Peyer's patch (tissue), 4 donors: ENCODE measurements around the gene TRPC4. TPM values are rescaled to one million over a fixed set of nuclear protein-coding genes. Genes with fewer than 3 reads are reported as not detected.
A peak's percentile ranks its signal among the peaks of the same experiment; 100 is the strongest.

Experiments
- DNase-seq, 3 donors: peaks; one replicate each; pipeline ENCODE4 v3.0.0-alpha.2; 2017 to 2019
- H3K27ac ChIP-seq, 4 donors: fragments of 200-600 bp; sonication (generic); one replicate each; pipeline ENCODE4 v1.5.1; 2016 to 2019
- H3K27me3 ChIP-seq, 2 donors: fragments of 200-600 bp; sonication (generic); one replicate each; pipeline ENCODE4 v1.5.1; 2019
- H3K36me3 ChIP-seq, 3 donors: fragments of 200-600 bp; sonication (generic); one replicate each; pipeline ENCODE4 v1.5.1; 2016 to 2019
- H3K4me1 ChIP-seq, 4 donors: fragments of 200-600 bp; sonication (generic); one replicate each; pipeline ENCODE4 v1.5.1; 2016 to 2019
- H3K4me3 ChIP-seq, 4 donors: fragments of 200-600 bp; sonication (generic); 1 replicate in 3 of 4; 2 replicates in 1 of 4; pipeline ENCODE4 v1.5.1; 2016 to 2019; ENCODE audit warnings: mild to moderate bottlenecking in 1 of 4
- H3K9me3 ChIP-seq, 4 donors: fragments of 200-600 bp; sonication (generic); one replicate each; pipeline ENCODE4 v1.5.1; 2016 to 2019; ENCODE audit warnings: mild to moderate bottlenecking in 1 of 4
- POLR2A ChIP-seq, 2 donors: fragments of 450-650 bp; IDR thresholded peaks; one replicate each; pipeline ENCODE4 v1.5.1; 2017; ENCODE audit warnings: antibody characterized with exemption in 2 of 2, mild to moderate bottlenecking in 2 of 2, moderate library complexity in 2 of 2
- total RNA-seq, 4 donors: library from RNA; depleted of rRNA; stranded (reverse); fragments of >200 nt; gene quantifications; one replicate each; pipeline ENCODE4 v1.1.0, GENCODE V29; 2016
- TF ChIP-seq, protein P1 (sequence below), 6 experiments: fragments of 450-650 bp in 4 of 6; fragments of 200-600 bp in 2 of 6; sonication (generic) in 1 of 6; IDR thresholded peaks; one replicate each; pipeline ENCODE4 v1.5.1; 2017 to 2019; ENCODE audit warnings: antibody characterized with exemption in 6 of 6, mild to moderate bottlenecking in 3 of 6, moderate library complexity in 1 of 6

Gene TRPC4
- total RNA-seq, 4 donors from 2014 or later: 1.2 TPM; not detected in 3

DNA sequence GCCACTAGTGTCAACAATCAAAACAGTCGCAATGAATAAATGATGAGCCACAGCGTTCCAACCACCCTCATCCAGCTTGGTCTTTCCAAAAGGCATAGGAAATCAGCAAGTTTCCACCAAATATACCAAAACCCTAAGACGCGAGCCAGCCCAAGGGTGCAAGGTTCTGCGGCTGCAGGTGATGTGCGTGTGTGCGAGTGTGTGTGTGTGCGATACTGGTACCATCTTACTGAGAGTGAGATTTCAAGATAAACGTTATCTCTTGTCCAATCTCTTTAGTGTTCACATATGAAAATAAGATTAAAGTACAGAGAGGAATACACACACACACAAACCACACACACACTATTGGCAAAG lies 895 bp upstream of the TRPC4 start:
- DNase-seq: no peak
- H3K9me3 ChIP-seq: no peaks in the 10 kb centered on the region
- H3K4me1 ChIP-seq: no peaks in the 10 kb centered on the region
- peak overlapping the region in 1 of 4 donors; percentile 54 for H3K27ac ChIP-seq
- no peak for TF ChIP-seq POLR2A (IDR thresholded peaks at IDR 0.05)
- TF ChIP-seq, protein P1, sequence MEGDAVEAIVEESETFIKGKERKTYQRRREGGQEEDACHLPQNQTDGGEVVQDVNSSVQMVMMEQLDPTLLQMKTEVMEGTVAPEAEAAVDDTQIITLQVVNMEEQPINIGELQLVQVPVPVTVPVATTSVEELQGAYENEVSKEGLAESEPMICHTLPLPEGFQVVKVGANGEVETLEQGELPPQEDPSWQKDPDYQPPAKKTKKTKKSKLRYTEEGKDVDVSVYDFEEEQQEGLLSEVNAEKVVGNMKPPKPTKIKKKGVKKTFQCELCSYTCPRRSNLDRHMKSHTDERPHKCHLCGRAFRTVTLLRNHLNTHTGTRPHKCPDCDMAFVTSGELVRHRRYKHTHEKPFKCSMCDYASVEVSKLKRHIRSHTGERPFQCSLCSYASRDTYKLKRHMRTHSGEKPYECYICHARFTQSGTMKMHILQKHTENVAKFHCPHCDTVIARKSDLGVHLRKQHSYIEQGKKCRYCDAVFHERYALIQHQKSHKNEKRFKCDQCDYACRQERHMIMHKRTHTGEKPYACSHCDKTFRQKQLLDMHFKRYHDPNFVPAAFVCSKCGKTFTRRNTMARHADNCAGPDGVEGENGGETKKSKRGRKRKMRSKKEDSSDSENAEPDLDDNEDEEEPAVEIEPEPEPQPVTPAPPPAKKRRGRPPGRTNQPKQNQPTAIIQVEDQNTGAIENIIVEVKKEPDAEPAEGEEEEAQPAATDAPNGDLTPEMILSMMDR (IDR thresholded peaks at IDR 0.05): no peak
- H3K36me3 ChIP-seq: no peaks in the 10 kb centered on the region
- peak overlapping the region in 2 of 4 donors; percentile 44 to 50 for H3K4me3 ChIP-seq
- no peaks in the 10 kb centered on the region for H3K27me3 ChIP-seq

DNA sequence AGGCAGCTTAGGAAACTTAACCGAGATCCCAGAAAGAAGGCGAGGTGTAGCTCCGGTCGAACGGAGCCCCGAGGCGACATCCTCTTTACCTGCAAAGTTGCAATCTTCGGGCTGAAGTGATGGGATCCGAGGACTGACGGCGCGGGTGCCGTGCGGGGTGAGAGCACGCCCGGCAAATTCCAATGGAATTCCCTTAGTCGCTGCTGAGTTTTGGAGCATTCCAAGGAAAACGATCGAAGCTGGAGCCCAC lies 141 bp downstream of the TRPC4 start:
- Histone ChIP-seq H3K4me3 (peak overlapping the region; percentile 8 to 50 (median 26)), H3K4me1 (no peaks in the 10 kb centered on the region), H3K9me3 (no peaks in the 10 kb centered on the region), H3K27ac (peak overlapping the region in 2 of 4 donors; percentile 52 to 54), H3K27me3 (no peaks in the 10 kb centered on the region), H3K36me3 (no peaks in the 10 kb centered on the region)
- TF ChIP-seq, protein P1 (IDR thresholded peaks at IDR 0.05): no peak
- DNase-seq: no peak

DNA sequence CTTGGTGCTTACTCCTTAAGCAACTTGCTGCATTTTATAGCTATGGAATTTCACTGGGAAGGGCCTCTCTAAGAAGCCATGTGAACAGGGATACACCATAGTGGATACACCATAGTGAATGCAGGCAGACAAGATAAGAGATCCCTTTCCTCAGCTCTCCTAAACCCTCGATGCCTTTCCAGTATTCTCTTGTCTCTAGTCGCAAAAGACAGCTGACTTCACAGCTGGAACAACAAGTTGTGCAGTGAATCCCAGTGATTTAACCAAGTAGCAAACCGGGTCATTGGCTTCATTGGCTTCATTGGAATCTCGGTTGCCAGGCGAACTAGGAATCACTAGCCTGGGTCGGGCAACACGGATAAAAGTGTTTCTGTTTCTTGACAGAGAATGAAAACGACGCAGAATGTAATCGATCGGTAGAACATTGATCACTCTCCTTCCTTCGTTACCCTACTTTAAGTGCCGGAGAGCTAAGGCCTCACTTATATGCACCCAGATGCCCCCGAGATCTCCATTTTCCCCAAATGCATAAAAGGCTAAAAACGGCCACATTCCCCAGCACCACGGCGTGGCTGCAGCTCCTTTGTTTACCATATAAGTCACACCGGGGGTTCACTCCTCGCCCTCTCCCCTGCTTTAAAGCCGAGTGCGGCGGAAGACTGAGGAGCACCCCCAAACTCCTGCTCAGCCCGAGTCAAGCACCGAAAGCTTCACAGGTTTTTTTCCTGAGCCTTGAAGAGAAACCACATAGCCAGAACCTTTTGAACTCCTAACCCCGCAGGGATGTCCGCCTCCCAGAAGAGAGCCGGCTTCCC lies 674 bp downstream of the TRPC4 start:
- no peak for DNase-seq
- no peaks in the 10 kb centered on the region for H3K4me1 ChIP-seq
- no peaks in the 10 kb centered on the region for H3K36me3 ChIP-seq
- H3K9me3 ChIP-seq: no peaks in the 10 kb centered on the region
- peak overlapping the region; percentile 8 to 50 (median 26) for H3K4me3 ChIP-seq
- TF ChIP-seq, protein P1 (IDR thresholded peaks at IDR 0.05): no peak
- no peak for TF ChIP-seq POLR2A (IDR thresholded peaks at IDR 0.05)
- no peaks in the 10 kb centered on the region for H3K27me3 ChIP-seq
- H3K27ac ChIP-seq: peak overlapping the region in 2 of 4 donors; percentile 52 to 54

DNA sequence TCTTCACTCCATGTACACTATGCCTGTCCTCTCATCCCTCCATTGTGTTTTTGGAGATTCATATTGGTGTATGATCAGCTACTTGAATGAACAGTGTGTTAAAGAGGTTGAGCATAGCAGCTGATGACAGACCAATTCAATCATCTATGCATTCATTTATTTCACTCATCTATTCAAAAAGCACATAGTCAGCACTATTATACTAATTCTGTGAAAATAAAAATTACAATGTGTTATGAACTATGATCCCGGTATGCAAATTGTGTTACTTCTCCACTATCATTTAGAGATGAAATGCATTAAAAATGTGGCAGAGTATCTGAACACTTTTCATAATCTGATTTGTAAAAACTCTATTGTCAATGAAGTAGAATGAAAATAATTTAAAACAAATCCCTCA lies 5.9 kb downstream of the TRPC4 start:
- Histone ChIP-seq H3K4me3 (no peak overlapping the region), H3K27ac (no peak overlapping the region), H3K9me3 (no peaks in the 10 kb centered on the region), H3K36me3 (no peaks in the 10 kb centered on the region), H3K27me3 (no peaks in the 10 kb centered on the region), H3K4me1 (no peaks in the 10 kb centered on the region)
- no peak for TF ChIP-seq POLR2A (IDR thresholded peaks at IDR 0.05)
- TF ChIP-seq, protein P1 (IDR thresholded peaks at IDR 0.05): no peak
- no peak for DNase-seq

DNA sequence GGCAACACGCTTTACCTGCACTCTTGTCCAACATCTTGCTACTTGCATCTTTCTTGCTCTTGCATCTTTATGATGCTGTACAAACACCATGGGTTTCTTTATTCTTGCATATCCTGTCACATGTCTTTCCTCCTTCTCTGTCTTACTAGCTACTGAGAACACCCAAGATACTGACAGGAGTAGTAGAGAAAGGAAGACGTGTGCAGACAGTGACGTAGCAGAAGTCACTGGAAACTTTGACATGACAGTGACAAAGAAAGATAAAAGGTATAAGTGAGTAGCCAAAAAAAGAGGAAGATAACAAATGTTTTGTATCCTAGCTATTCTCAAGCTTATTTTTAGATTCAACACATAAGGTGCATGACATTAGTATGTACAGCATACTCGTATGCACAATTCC lies 34.2 kb downstream of the TRPC4 start:
- Histone ChIP-seq H3K4me3 (no peak overlapping the region), H3K27me3 (no peaks in the 10 kb centered on the region), H3K9me3 (no peaks in the 10 kb centered on the region), H3K36me3 (no peaks in the 10 kb centered on the region), H3K27ac (no peak overlapping the region), H3K4me1 (no peaks in the 10 kb centered on the region)
- no peak for DNase-seq
- TF ChIP-seq POLR2A (IDR thresholded peaks at IDR 0.05): no peak
- TF ChIP-seq, protein P1 (IDR thresholded peaks at IDR 0.05): no peak

DNA sequence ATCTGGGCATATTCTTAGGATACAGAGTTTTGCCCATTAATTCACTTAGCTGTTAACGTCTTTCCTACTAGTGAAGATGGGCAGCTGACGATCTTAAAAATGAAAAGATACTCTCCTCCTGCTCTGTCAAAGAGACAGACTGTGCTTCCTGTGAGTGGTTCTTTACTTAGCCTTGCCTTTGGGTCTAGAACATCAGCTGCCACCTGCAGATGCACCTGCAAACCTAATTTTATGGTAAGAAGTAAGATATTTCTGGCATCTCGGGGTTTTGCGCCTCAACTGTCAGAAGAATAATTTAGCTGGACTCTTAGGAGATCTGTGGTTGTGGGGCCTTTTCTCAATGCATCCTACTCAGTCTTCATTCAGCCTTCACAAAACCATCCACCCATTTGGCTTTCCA lies 36.2 kb downstream of the TRPC4 start:
- Histone ChIP-seq H3K9me3 (no peaks in the 10 kb centered on the region), H3K27ac (no peak overlapping the region), H3K4me1 (no peaks in the 10 kb centered on the region), H3K4me3 (no peak overlapping the region), H3K36me3 (no peaks in the 10 kb centered on the region), H3K27me3 (no peaks in the 10 kb centered on the region)
- TF ChIP-seq, protein P1 (IDR thresholded peaks at IDR 0.05): no peak
- no peak for TF ChIP-seq POLR2A (IDR thresholded peaks at IDR 0.05)
- no peak for DNase-seq
